ENCODE measurements around the gene CBLN1.

The CBLN1 gene

GRCh38 chr16:49278944-49279725 is 2.5 kb downstream of the CBLN1 start:
- in situ Hi-C loops (cut with MboI; ENCODE audit: low sequenced_read_pairs, unreplicated experiment): no loop called here
- DNase-seq (ENCODE audit: low spot score): peak; percentile 13
- TF ChIP-seq CTCF (IDR thresholded peaks at IDR 0.05; ENCODE audit: borderline replicate concordance, control extremely low read depth, extremely low read depth, insufficient read depth, missing control alignments): no peak

- TF ChIP-seq CTCF (IDR thresholded peaks at IDR 0.05; ENCODE audit: borderline replicate concordance, control extremely low read depth, extremely low read depth, insufficient read depth, missing control alignments): no peak
- no peak for DNase-seq (ENCODE audit: low spot score)
- in situ Hi-C loops (cut with MboI; ENCODE audit: low sequenced_read_pairs, unreplicated experiment): no loop called here
Observed at GRCh38 chr16:49278567-49278827, 3.1 kb downstream of the CBLN1 start.

- in situ Hi-C loops (cut with MboI; ENCODE audit: low sequenced_read_pairs, unreplicated experiment): no loop called here
- DNase-seq (ENCODE audit: low spot score): peak; percentile 22
- TF ChIP-seq CTCF (IDR thresholded peaks at IDR 0.05; ENCODE audit: borderline replicate concordance, control extremely low read depth, extremely low read depth, insufficient read depth, missing control alignments): no peak
Observed at GRCh38 chr16:49277766-49278566, 3.7 kb downstream of the CBLN1 start.

DNA sequence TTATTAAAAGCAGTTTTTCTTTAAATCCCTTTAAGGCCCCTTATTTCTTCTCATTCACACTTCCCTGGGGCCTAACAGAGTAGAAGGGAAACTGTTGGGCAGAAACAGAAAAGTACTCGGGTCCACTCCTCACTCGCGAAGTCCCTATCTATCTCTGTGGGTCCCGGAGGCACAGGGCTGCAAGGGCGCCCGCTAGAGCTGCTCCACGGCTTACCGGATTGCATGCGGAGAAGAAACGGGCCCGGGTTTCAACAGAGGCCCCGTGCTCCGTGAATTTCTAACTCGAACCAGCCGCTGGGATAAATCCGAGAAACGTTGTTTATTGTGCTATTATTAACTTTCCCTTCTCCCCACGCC is 4.3 kb downstream of the CBLN1 start:
- in situ Hi-C loops (cut with MboI; ENCODE audit: low sequenced_read_pairs, unreplicated experiment): no loop called here
- no peak for TF ChIP-seq CTCF (IDR thresholded peaks at IDR 0.05; ENCODE audit: borderline replicate concordance, control extremely low read depth, extremely low read depth, insufficient read depth, missing control alignments)
- no peak for DNase-seq (ENCODE audit: low spot score)

GRCh38 chr16:49276646-49277385 is 4.8 kb downstream of the CBLN1 start:
- in situ Hi-C loops (cut with MboI; ENCODE audit: low sequenced_read_pairs, unreplicated experiment): no loop called here
- DNase-seq (ENCODE audit: low spot score): peak; percentile 24
- TF ChIP-seq CTCF (IDR thresholded peaks at IDR 0.05; ENCODE audit: borderline replicate concordance, control extremely low read depth, extremely low read depth, insufficient read depth, missing control alignments): no peak

- TF ChIP-seq CTCF (IDR thresholded peaks at IDR 0.05; ENCODE audit: borderline replicate concordance, control extremely low read depth, extremely low read depth, insufficient read depth, missing control alignments): no peak
- in situ Hi-C loops (cut with MboI; ENCODE audit: low sequenced_read_pairs, unreplicated experiment): no loop called here
- DNase-seq (ENCODE audit: low spot score): no peak
Observed at GRCh38 chr16:49275870-49276269, 5.8 kb downstream of the CBLN1 start.

Data from GM13976 (cell line).